GM23338 (cell line): ENCODE data around the gene SLC4A5. TPM values are rescaled to one million over a fixed set of nuclear protein-coding genes. Genes with fewer than 3 reads are reported as not detected.

ENCODE experiments used
- ATAC-seq: fragments of 200-7000 bp; cut with Tn5 transposase; 3 replicates; pipeline ENCODE4 v1.9.1; 2020
- DNase-seq: peaks from one replicate; pipeline ENCODE4 v3.0.0-alpha.2; 2015; ENCODE audit warnings: low spot score
- H2AFZ ChIP-seq: fragments of 200-600 bp; sonication (generic); 2 replicates; pipeline ENCODE4 v1.8.0; 2016; ENCODE audit warnings: antibody characterized with exemption, mild to moderate bottlenecking, moderate library complexity
- H3F3A ChIP-seq: fragments of 200-600 bp; sonication (generic); replicated peaks from 2 replicates; pipeline ENCODE4 v1.8.0; 2017; ENCODE audit warnings: antibody characterized with exemption, mixed run types, low read depth
- H3K27ac ChIP-seq: fragments of 200-600 bp; sonication (generic); 2 replicates; pipeline ENCODE4 v1.6.1; 2016; ENCODE audit warnings: low read depth
- H3K27me3 ChIP-seq: fragments of 200-600 bp; sonication (generic); 2 replicates; pipeline ENCODE4 v1.8.0; 2016; ENCODE audit warnings: mild to moderate bottlenecking, mixed run types, moderate library complexity; ENCODE audit not compliant: insufficient read depth
- H3K36me3 ChIP-seq: fragments of 200-600 bp; sonication (generic); 2 replicates; pipeline ENCODE4 v1.8.0; 2016; ENCODE audit warnings: mild to moderate bottlenecking; ENCODE audit not compliant: insufficient read depth
- H3K4me1 ChIP-seq: fragments of 200-600 bp; sonication (generic); 2 replicates; pipeline ENCODE4 v1.8.0; 2016; ENCODE audit warnings: mild to moderate bottlenecking, moderate library complexity; ENCODE audit not compliant: insufficient read depth
- H3K4me2 ChIP-seq: fragments of 200-600 bp; sonication (generic); 2 replicates; pipeline ENCODE4 v1.7.1; 2017; ENCODE audit warnings: mixed run types
- H3K4me3 ChIP-seq: fragments of 200-600 bp; sonication (generic); 2 replicates; pipeline ENCODE4 v1.6.1; 2016; ENCODE audit warnings: mixed run types
- H3K79me2 ChIP-seq: fragments of 200-600 bp; sonication (generic); replicated peaks from 2 replicates; pipeline ENCODE4 v1.8.0; 2017; ENCODE audit warnings: mild to moderate bottlenecking; ENCODE audit not compliant: insufficient read depth
- H3K9me2 ChIP-seq: fragments of 200-600 bp; sonication (generic); 2 replicates; pipeline ENCODE4 v1.8.0; 2017; ENCODE audit not compliant: insufficient read depth
- H4K20me1 ChIP-seq: fragments of 200-600 bp; sonication (generic); replicated peaks from 2 replicates; pipeline ENCODE4 v1.8.0; 2017; ENCODE audit warnings: mild to moderate bottlenecking; ENCODE audit not compliant: insufficient read depth
- H3K27ac Mint-ChIP-seq: 2 replicates; pipeline ENCODE4 v1.8.0; 2020; ENCODE audit warnings: inconsistent platforms, mild to moderate bottlenecking, moderate library complexity, mixed read lengths
- H3K27me3 Mint-ChIP-seq: 3 replicates; pipeline ENCODE4 v1.8.0; 2022; ENCODE audit warnings: low read depth, mild to moderate bottlenecking, moderate library complexity, mixed read lengths, inconsistent platforms; ENCODE audit not compliant: insufficient read depth, poor library complexity
- H3K36me3 Mint-ChIP-seq: 3 replicates; pipeline ENCODE4 v1.8.0; 2021; ENCODE audit warnings: low read depth, mild to moderate bottlenecking, inconsistent platforms, moderate library complexity, mixed read lengths
- H3K4me1 Mint-ChIP-seq: 3 replicates; pipeline ENCODE4 v1.8.0; 2020; ENCODE audit warnings: mild to moderate bottlenecking, inconsistent platforms, mixed read lengths
- H3K4me3 Mint-ChIP-seq: 3 replicates; pipeline ENCODE4 v1.8.0; 2021; ENCODE audit warnings: moderate library complexity, mild to moderate bottlenecking, inconsistent platforms, mixed read lengths
- H3K9me3 Mint-ChIP-seq: 3 replicates; pipeline ENCODE4 v1.8.0; 2020; ENCODE audit warnings: moderate library complexity, mild to moderate bottlenecking, inconsistent platforms, mixed read lengths
- CREB1 ChIP-seq: fragments of 250-450 bp; sonication (Bioruptor Pico); IDR thresholded peaks from 2 replicates; pipeline ENCODE4 v1.5.0; 2020; ENCODE audit warnings: low read depth, mild to moderate bottlenecking, moderate library complexity
- CTCF ChIP-seq, 2 experiments: fragments of 200-600 bp in 1 of 2; sonication (generic) in 1 of 2; conservative IDR thresholded peaks; 2 replicates each; pipeline versions ENCODE4 v1.5.1 to v1.6.1; 2016 to 2017; ENCODE audit warnings: antibody characterized with exemption in 2 of 2, low read depth in 2 of 2, mild to moderate bottlenecking in 2 of 2, moderate library complexity in 1 of 2
- EZH2 ChIP-seq: fragments of 200-600 bp; sonication (generic); IDR thresholded peaks from one replicate; pipeline ENCODE4 v1.8.0; 2017; ENCODE audit warnings: antibody characterized with exemption, mild to moderate bottlenecking, low read depth; ENCODE audit not compliant: unreplicated experiment
- EZH2phosphoT487 ChIP-seq: fragments of 200-600 bp; sonication (generic); IDR thresholded peaks from one replicate; pipeline ENCODE4 v1.8.1; 2018; ENCODE audit warnings: antibody characterized with exemption; ENCODE audit not compliant: unreplicated experiment
- JUNB ChIP-seq: IDR thresholded peaks from one replicate; pipeline ENCODE4 v1.6.1; 2016; ENCODE audit warnings: antibody characterized with exemption; ENCODE audit not compliant: unreplicated experiment
- NANOG ChIP-seq: IDR thresholded peaks from 2 replicates; pipeline ENCODE4 v1.6.1; 2016; ENCODE audit warnings: antibody characterized with exemption, borderline replicate concordance
- POLR2AphosphoS5 ChIP-seq: IDR thresholded peaks from 2 replicates; pipeline ENCODE4 v1.6.1; 2016; ENCODE audit warnings: antibody characterized with exemption, low read depth
- STAT1 ChIP-seq: IDR thresholded peaks from one replicate; pipeline ENCODE4 v1.6.1; 2016; ENCODE audit warnings: antibody characterized with exemption; ENCODE audit not compliant: unreplicated experiment
- ZNF114 ChIP-seq: fragments of 250-450 bp; sonication (Bioruptor Pico); IDR thresholded peaks from 2 replicates; pipeline ENCODE4 v1.5.0; 2020; ENCODE audit warnings: mild to moderate bottlenecking, moderate library complexity
- ZNF331 ChIP-seq: fragments of 250-450 bp; sonication (Bioruptor Pico); IDR thresholded peaks from 2 replicates; pipeline ENCODE4 v1.5.0; 2020; ENCODE audit warnings: low read depth, mild to moderate bottlenecking, moderate library complexity
- polyA plus RNA-seq: library from polyadenylated mRNA; unstranded; fragments of >200 nt; fragmentation: Nextera tagmentation; extraction: Ambion mirVana; gene quantifications from 2 replicates; pipeline ENCODE4 v1.2.1, GENCODE V29; 2016
- total RNA-seq: library from RNA; depleted of rRNA; stranded (reverse); fragments of >200 nt; shearing (Covaris generic); gene quantifications from 2 replicates; pipeline ENCODE4 v1.2.3, GENCODE V29; 2014
- TF ChIP-seq, protein P1 (sequence below): IDR thresholded peaks from one replicate; pipeline ENCODE4 v1.6.1; 2018; ENCODE audit warnings: antibody characterized with exemption; ENCODE audit not compliant: unreplicated experiment
- TF ChIP-seq, protein P2 (sequence below): fragments of 250-450 bp; sonication (Bioruptor Pico); IDR thresholded peaks from 2 replicates; pipeline ENCODE4 v1.5.0; 2020; ENCODE audit warnings: mild to moderate bottlenecking, moderate library complexity
- TF ChIP-seq, protein P3 (sequence below): IDR thresholded peaks from 2 replicates; pipeline ENCODE4 v1.6.1; 2016; ENCODE audit warnings: antibody characterized with exemption

Gene SLC4A5
- total and polyA plus RNA-seq, 2 experiments from 2014 or later = 0.24 to 0.70 TPM

GRCh38 chr2:74269667-74270066 lies 73.5 kb downstream of the SLC4A5 start:
- Histone ChIP-seq H3K4me3 (no peak overlapping the region), H2AFZ (no peak overlapping the region), H3K9me2 (no peaks in the 10 kb centered on the region), H3K36me3 (no peaks in the 10 kb centered on the region), H3K27ac (no peak overlapping the region), H3F3A (no peaks in the 10 kb centered on the region), H3K79me2 (no peaks in the 10 kb centered on the region), H4K20me1 (no peaks in the 10 kb centered on the region), H3K4me2 (no peak overlapping the region), H3K27me3 (no peaks in the 10 kb centered on the region), H3K4me1 (no peaks in the 10 kb centered on the region)
- no peak for DNase-seq
- Mint-ChIP-seq H3K9me3 (no peaks in the 10 kb centered on the region), H3K4me3 (no peak overlapping the region), H3K4me1 (no peaks in the 10 kb centered on the region), H3K27me3 (peaks cover 3% of the 10 kb centered on the region), H3K27ac (no peak overlapping the region), H3K36me3 (no peaks in the 10 kb centered on the region)
- ATAC-seq = no peak
- no peak for TF ChIP-seq STAT1
- no peak for TF ChIP-seq ZNF114
- no peak for TF ChIP-seq POLR2AphosphoS5
- no peak for TF ChIP-seq ZNF331 (CRISPR knock-in tag)
- TF ChIP-seq CREB1 (CRISPR knock-in tag) = no peak
- no peak for TF ChIP-seq EZH2phosphoT487
- TF ChIP-seq, protein P1, sequence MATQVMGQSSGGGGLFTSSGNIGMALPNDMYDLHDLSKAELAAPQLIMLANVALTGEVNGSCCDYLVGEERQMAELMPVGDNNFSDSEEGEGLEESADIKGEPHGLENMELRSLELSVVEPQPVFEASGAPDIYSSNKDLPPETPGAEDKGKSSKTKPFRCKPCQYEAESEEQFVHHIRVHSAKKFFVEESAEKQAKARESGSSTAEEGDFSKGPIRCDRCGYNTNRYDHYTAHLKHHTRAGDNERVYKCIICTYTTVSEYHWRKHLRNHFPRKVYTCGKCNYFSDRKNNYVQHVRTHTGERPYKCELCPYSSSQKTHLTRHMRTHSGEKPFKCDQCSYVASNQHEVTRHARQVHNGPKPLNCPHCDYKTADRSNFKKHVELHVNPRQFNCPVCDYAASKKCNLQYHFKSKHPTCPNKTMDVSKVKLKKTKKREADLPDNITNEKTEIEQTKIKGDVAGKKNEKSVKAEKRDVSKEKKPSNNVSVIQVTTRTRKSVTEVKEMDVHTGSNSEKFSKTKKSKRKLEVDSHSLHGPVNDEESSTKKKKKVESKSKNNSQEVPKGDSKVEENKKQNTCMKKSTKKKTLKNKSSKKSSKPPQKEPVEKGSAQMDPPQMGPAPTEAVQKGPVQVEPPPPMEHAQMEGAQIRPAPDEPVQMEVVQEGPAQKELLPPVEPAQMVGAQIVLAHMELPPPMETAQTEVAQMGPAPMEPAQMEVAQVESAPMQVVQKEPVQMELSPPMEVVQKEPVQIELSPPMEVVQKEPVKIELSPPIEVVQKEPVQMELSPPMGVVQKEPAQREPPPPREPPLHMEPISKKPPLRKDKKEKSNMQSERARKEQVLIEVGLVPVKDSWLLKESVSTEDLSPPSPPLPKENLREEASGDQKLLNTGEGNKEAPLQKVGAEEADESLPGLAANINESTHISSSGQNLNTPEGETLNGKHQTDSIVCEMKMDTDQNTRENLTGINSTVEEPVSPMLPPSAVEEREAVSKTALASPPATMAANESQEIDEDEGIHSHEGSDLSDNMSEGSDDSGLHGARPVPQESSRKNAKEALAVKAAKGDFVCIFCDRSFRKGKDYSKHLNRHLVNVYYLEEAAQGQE = no peak
- TF ChIP-seq, protein P2, sequence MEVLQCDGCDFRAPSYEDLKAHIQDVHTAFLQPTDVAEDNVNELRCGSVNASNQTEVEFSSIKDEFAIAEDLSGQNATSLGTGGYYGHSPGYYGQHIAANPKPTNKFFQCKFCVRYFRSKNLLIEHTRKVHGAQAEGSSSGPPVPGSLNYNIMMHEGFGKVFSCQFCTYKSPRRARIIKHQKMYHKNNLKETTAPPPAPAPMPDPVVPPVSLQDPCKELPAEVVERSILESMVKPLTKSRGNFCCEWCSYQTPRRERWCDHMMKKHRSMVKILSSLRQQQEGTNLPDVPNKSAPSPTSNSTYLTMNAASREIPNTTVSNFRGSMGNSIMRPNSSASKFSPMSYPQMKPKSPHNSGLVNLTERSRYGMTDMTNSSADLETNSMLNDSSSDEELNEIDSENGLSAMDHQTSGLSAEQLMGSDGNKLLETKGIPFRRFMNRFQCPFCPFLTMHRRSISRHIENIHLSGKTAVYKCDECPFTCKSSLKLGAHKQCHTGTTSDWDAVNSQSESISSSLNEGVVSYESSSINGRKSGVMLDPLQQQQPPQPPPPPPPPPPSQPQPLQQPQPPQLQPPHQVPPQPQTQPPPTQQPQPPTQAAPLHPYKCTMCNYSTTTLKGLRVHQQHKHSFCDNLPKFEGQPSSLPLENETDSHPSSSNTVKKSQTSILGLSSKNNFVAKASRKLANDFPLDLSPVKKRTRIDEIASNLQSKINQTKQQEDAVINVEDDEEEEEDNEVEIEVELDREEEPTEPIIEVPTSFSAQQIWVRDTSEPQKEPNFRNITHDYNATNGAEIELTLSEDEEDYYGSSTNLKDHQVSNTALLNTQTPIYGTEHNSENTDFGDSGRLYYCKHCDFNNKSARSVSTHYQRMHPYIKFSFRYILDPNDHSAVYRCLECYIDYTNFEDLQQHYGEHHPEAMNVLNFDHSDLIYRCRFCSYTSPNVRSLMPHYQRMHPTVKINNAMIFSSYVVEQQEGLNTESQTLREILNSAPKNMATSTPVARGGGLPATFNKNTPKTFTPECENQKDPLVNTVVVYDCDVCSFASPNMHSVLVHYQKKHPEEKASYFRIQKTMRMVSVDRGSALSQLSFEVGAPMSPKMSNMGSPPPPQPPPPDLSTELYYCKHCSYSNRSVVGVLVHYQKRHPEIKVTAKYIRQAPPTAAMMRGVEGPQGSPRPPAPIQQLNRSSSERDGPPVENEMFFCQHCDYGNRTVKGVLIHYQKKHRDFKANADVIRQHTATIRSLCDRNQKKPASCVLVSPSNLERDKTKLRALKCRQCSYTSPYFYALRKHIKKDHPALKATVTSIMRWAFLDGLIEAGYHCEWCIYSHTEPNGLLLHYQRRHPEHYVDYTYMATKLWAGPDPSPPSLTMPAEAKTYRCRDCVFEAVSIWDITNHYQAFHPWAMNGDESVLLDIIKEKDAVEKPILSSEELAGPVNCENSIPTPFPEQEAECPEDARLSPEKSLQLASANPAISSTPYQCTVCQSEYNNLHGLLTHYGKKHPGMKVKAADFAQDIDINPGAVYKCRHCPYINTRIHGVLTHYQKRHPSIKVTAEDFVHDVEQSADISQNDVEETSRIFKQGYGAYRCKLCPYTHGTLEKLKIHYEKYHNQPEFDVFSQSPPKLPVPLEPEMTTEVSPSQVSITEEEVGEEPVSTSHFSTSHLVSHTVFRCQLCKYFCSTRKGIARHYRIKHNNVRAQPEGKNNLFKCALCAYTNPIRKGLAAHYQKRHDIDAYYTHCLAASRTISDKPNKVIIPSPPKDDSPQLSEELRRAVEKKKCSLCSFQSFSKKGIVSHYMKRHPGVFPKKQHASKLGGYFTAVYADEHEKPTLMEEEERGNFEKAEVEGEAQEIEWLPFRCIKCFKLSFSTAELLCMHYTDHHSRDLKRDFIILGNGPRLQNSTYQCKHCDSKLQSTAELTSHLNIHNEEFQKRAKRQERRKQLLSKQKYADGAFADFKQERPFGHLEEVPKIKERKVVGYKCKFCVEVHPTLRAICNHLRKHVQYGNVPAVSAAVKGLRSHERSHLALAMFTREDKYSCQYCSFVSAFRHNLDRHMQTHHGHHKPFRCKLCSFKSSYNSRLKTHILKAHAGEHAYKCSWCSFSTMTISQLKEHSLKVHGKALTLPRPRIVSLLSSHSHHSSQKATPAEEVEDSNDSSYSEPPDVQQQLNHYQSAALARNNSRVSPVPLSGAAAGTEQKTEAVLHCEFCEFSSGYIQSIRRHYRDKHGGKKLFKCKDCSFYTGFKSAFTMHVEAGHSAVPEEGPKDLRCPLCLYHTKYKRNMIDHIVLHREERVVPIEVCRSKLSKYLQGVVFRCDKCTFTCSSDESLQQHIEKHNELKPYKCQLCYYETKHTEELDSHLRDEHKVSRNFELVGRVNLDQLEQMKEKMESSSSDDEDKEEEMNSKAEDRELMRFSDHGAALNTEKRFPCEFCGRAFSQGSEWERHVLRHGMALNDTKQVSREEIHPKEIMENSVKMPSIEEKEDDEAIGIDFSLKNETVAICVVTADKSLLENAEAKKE = no peak
- no peak for TF ChIP-seq JUNB
- TF ChIP-seq EZH2 = no peak
- no peak for TF ChIP-seq CTCF (conservative IDR thresholded peaks at IDR 0.05; ENCODE audit: low read depth in 2 of 2)
- no peak for TF ChIP-seq NANOG
- TF ChIP-seq, protein P3, sequence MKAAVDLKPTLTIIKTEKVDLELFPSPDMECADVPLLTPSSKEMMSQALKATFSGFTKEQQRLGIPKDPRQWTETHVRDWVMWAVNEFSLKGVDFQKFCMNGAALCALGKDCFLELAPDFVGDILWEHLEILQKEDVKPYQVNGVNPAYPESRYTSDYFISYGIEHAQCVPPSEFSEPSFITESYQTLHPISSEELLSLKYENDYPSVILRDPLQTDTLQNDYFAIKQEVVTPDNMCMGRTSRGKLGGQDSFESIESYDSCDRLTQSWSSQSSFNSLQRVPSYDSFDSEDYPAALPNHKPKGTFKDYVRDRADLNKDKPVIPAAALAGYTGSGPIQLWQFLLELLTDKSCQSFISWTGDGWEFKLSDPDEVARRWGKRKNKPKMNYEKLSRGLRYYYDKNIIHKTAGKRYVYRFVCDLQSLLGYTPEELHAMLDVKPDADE = no peak
